Osteoblast (primary cell): ENCODE results near the gene DNAI4. TPM values are rescaled to one million over a fixed set of nuclear protein-coding genes. Genes with fewer than 3 reads are reported as not detected.

Experiments
- DNase-seq: peaks from one replicate; pipeline ENCODE4 v3.0.0; 2011; ENCODE audit warnings: low spot score, mixed read lengths; ENCODE audit not compliant: insufficient read length; ENCODE audit errors: missing footprints
- H2AFZ ChIP-seq: 2 replicates; pipeline ENCODE4 v1.6.0; 2011; ENCODE audit warnings: mild to moderate bottlenecking, low read length
- H3K27ac ChIP-seq: 2 replicates; pipeline ENCODE4 v1.5.1; 2011; ENCODE audit warnings: mild to moderate bottlenecking, low read depth, low read length, moderate library complexity
- H3K27me3 ChIP-seq: 2 replicates; pipeline ENCODE4 v1.6.0; 2012; ENCODE audit warnings: mild to moderate bottlenecking, control low read depth, inconsistent platforms, low read length, moderate library complexity; ENCODE audit not compliant: insufficient read depth
- H3K36me3 ChIP-seq: 2 replicates; pipeline ENCODE4 v1.5.1; 2011; ENCODE audit warnings: mild to moderate bottlenecking, low read length, control low read depth, moderate library complexity; ENCODE audit not compliant: insufficient read depth
- H3K4me1 ChIP-seq: 2 replicates; pipeline ENCODE4 v1.5.1; 2011; ENCODE audit warnings: mild to moderate bottlenecking, low read length, control low read depth, moderate library complexity; ENCODE audit not compliant: insufficient read depth
- H3K4me2 ChIP-seq: 2 replicates; pipeline ENCODE4 v1.6.0; 2011; ENCODE audit warnings: mild to moderate bottlenecking, low read length; ENCODE audit not compliant: insufficient read depth
- H3K4me3 ChIP-seq: fragments of 200-600 bp; sonication (generic); 3 replicates; pipeline ENCODE4 v1.5.1; 2012; ENCODE audit warnings: mild to moderate bottlenecking, low read length, inconsistent platforms; ENCODE audit not compliant: insufficient read depth
- H3K79me2 ChIP-seq: 2 replicates; pipeline ENCODE4 v1.6.0; 2012; ENCODE audit warnings: mild to moderate bottlenecking, low read length, control low read depth, inconsistent platforms; ENCODE audit not compliant: insufficient read depth
- H3K9me3 ChIP-seq: 2 replicates; pipeline ENCODE4 v1.5.1; 2011; ENCODE audit warnings: low read depth, low read length, control low read depth
- H4K20me1 ChIP-seq: 2 replicates; pipeline ENCODE4 v1.6.0; 2012; ENCODE audit warnings: mild to moderate bottlenecking, low read length, control low read depth; ENCODE audit not compliant: insufficient read depth
- total RNA-seq: library from RNA; depleted of rRNA; stranded (reverse); fragments of >200 nt; gene quantifications from 2 replicates; pipeline ENCODE4 v1.2.3, GENCODE V29; 2012
- TF ChIP-seq, protein P1 (sequence below): IDR thresholded peaks from 2 replicates; pipeline ENCODE4 v1.5.1; 2011; ENCODE audit warnings: mild to moderate bottlenecking, low read depth, low read length, moderate library complexity; ENCODE audit errors: extremely low read depth

DNAI4 gene
- total RNA-seq, 1 donor: 12.7 TPM

GRCh38 chr1:66860529-66860928 is 64.1 kb downstream of the DNAI4 start:
- Histone ChIP-seq H3K36me3 (no peaks in the 10 kb centered on the region), H3K27me3 (no peaks in the 10 kb centered on the region), H3K27ac (no peak overlapping the region), H2AFZ (no peak overlapping the region), H3K79me2 (no peaks in the 10 kb centered on the region), H3K4me2 (no peak overlapping the region), H3K4me1 (no peaks in the 10 kb centered on the region), H4K20me1 (no peaks in the 10 kb centered on the region), H3K9me3 (no peaks in the 10 kb centered on the region), H3K4me3 (no peak overlapping the region)
- DNase-seq: no peak
- TF ChIP-seq, protein P1, sequence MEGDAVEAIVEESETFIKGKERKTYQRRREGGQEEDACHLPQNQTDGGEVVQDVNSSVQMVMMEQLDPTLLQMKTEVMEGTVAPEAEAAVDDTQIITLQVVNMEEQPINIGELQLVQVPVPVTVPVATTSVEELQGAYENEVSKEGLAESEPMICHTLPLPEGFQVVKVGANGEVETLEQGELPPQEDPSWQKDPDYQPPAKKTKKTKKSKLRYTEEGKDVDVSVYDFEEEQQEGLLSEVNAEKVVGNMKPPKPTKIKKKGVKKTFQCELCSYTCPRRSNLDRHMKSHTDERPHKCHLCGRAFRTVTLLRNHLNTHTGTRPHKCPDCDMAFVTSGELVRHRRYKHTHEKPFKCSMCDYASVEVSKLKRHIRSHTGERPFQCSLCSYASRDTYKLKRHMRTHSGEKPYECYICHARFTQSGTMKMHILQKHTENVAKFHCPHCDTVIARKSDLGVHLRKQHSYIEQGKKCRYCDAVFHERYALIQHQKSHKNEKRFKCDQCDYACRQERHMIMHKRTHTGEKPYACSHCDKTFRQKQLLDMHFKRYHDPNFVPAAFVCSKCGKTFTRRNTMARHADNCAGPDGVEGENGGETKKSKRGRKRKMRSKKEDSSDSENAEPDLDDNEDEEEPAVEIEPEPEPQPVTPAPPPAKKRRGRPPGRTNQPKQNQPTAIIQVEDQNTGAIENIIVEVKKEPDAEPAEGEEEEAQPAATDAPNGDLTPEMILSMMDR: no peak

- H3K27me3 ChIP-seq: no peaks in the 10 kb centered on the region
- H3K9me3 ChIP-seq: no peaks in the 10 kb centered on the region
- TF ChIP-seq, protein P1: no peak
- no peaks in the 10 kb centered on the region for H4K20me1 ChIP-seq
- no peak overlapping the region for H3K4me2 ChIP-seq
- H3K27ac ChIP-seq: no peak overlapping the region
- no peak overlapping the region for H2AFZ ChIP-seq
- no peaks in the 10 kb centered on the region for H3K79me2 ChIP-seq
- no peaks in the 10 kb centered on the region for H3K4me1 ChIP-seq
- DNase-seq: peak; percentile 34
- no peaks in the 10 kb centered on the region for H3K36me3 ChIP-seq
- H3K4me3 ChIP-seq: no peak overlapping the region
These were observed 71.3 kb downstream of the DNAI4 start for GRCh38 chr1:66853379-66853778.

- H3K4me1 ChIP-seq: no peaks in the 10 kb centered on the region
- no peaks in the 10 kb centered on the region for H3K27me3 ChIP-seq
- H3K4me2 ChIP-seq: no peak overlapping the region
- H3K9me3 ChIP-seq: no peaks in the 10 kb centered on the region
- no peaks in the 10 kb centered on the region for H3K36me3 ChIP-seq
- TF ChIP-seq, protein P1: no peak
- no peak overlapping the region for H3K27ac ChIP-seq
- DNase-seq: no peak
- no peaks in the 10 kb centered on the region for H4K20me1 ChIP-seq
- no peak overlapping the region for H3K4me3 ChIP-seq
- no peaks in the 10 kb centered on the region for H3K79me2 ChIP-seq
- no peak overlapping the region for H2AFZ ChIP-seq
These were observed 71.8 kb downstream of the DNAI4 start for GRCh38 chr1:66852870-66853269.

DNA sequence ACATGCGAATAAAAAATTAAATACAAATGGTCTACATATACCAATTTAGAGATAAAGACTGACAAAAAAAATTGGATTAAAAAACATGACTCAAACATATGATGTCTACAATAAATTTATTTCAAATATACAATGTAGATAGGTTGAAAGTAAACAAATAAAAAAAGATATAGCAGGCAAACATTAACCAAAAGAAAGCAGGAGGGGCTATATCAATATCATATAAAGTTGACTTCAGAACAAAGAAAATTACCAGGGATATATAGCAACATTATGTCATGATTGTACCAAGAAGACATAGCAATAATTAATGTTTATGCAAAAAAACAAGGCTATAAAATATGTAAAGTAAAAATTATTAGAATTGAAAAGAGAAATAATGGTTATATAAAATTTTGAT is 73.7 kb downstream of the DNAI4 start:
- DNase-seq: no peak
- no peaks in the 10 kb centered on the region for H3K4me1 ChIP-seq
- H3K79me2 ChIP-seq: no peaks in the 10 kb centered on the region
- no peak overlapping the region for H2AFZ ChIP-seq
- no peak overlapping the region for H3K27ac ChIP-seq
- TF ChIP-seq, protein P1: no peak
- no peak overlapping the region for H3K4me2 ChIP-seq
- H3K9me3 ChIP-seq: no peaks in the 10 kb centered on the region
- H3K27me3 ChIP-seq: no peaks in the 10 kb centered on the region
- no peaks in the 10 kb centered on the region for H4K20me1 ChIP-seq
- no peaks in the 10 kb centered on the region for H3K36me3 ChIP-seq
- H3K4me3 ChIP-seq: no peak overlapping the region
